ENCODE results near the gene PBX4.

The PBX4 gene

GRCh38 chr19:19587771-19588170, 30.7 kb downstream of the PBX4 start:
- DNase-seq = no peak

DNA sequence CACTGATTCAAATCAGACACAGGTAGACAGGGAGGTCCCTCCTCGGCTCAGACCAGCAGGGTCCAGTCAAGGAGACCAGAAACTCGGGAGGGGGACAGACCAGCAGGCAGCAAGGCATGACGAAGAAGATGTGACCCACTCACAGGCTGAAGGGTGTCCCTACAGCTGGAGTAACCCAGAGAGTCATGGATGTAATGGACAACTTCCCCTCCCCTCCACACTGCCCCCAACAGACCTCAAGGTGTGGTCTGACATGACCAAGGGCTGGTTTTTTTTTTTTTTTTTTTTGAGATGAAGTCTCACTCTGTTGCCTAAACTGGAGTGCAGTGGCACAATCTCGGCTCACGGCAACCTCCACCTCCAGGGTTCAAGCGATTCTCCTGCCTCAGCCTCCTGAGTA, 34.1 kb downstream of the PBX4 start:
- DNase-seq = no peak

- no peak for DNase-seq
Observed at GRCh38 chr19:19582471-19582870, 36.0 kb downstream of the PBX4 start.

GRCh38 chr19:19581391-19581790, 37.1 kb downstream of the PBX4 start:
- DNase-seq = no peak

DNA sequence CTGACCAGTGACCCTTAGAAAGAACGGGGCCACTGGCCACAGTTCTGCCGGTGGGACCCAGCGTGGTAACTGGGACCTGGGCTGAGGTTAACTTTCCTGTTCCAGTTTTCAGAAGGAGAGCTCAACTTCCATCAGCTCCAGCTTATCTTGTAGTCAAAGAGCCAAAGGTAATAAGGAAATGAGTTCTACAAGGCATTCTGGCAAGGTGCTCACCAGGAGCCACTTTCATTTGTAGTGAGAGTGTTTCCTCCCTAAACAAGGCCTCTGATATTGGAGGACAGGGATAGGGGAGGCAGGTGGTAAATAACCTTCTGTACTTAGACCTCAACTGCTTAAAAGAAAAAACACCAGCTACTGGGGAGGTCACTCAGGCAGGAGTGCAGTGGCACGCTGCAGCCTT, 38.1 kb downstream of the PBX4 start:
- DNase-seq = no peak

- no peak for DNase-seq
Observed at GRCh38 chr19:19579533-19580361, 38.7 kb downstream of the PBX4 start.

GRCh38 chr19:19578252-19578651, 40.2 kb downstream of the PBX4 start:
- DNase-seq = no peak

DNA sequence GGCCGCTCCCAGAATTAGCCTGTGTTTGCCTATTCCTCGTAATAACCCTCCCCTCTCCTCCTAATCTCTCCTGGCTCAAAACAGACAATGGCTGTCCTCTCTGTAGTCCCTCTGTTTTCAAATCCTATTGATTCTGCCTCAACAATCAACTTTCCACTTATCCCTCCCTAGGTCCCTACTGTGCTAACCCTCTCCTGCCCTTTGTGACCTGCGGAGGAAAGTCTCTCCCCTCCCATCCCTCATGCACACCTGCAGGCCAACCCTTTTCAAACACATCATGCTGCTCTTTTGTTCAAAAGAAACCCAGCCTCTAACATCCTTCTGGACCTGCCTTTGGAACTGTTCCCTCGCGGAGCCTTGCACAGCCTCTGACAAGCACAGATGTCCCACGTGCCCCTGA, 43.1 kb downstream of the PBX4 start:
- no peak for DNase-seq

- DNase-seq = no peak
Observed at GRCh38 chr19:19571071-19571786, 47.3 kb downstream of the PBX4 start.

GRCh38 chr19:19570571-19570970, 47.9 kb downstream of the PBX4 start:
- no peak for DNase-seq

DNA sequence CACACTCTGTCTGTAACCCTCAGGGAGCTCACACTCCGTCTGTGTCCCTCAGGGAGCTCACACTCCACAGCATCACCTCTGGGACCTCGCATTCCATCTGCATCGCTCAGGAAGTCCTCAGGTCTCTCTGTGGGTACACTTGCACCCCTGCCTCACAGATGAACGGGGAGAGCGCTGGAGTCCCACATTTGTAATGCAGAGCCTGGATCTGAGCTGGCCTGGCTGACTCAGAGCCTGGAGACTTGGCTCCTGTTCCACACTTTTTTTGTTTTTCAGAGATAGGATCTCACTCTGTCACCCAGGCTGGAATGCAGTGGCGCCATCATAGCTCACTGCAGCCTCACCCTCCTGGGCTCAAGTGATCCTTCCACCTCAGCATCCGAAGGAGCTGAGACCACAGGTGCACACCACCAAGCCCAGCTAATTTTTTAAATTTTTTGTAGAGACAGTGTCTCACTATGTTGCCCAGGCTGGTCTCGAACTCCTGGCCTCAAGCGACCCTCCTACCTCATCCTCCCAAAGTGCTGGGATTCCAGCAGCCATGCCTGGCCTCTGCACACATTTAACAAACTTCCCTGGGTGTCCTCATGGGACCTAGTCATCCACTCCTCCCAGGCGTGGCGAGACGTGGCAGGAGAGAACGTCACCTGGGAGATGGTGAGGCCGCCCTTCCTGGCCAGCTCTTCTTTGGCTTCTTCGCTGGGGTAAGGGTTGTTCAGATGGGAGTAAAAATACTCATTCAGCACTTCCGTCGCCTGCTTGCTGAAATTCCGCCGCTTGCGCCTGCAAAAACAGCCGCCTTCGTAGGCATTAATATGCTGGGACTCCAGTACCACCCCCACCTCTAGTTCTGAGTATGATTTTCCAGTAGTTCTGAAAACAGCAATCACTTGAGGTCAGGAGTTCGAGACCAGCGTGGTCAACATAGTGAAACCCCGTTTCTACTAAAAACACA, 49.4 kb downstream of the PBX4 start:
- no peak for DNase-seq

DNA sequence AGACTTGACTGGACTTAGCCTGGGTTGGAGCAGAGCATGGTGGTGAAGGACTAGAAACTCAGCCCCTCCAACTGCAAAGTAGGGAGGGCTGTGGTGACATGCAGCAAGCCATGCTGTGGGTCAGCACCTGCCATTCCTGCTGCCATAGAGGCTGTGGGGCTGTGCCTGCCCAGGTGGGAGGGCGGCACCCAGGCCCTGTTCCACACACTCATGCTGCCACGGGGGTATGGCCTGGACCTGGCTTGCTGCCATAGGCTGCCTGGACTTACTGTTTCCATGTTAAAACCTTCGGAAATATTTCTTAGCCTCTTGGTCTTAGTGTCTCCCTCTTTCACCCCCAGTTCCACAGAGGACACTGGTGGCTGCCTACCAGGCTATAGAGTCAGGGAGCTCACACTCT, 51.1 kb downstream of the PBX4 start:
- no peak for DNase-seq

- no peak for DNase-seq
Observed at GRCh38 chr19:19566306-19566705, 52.2 kb downstream of the PBX4 start.

DNA sequence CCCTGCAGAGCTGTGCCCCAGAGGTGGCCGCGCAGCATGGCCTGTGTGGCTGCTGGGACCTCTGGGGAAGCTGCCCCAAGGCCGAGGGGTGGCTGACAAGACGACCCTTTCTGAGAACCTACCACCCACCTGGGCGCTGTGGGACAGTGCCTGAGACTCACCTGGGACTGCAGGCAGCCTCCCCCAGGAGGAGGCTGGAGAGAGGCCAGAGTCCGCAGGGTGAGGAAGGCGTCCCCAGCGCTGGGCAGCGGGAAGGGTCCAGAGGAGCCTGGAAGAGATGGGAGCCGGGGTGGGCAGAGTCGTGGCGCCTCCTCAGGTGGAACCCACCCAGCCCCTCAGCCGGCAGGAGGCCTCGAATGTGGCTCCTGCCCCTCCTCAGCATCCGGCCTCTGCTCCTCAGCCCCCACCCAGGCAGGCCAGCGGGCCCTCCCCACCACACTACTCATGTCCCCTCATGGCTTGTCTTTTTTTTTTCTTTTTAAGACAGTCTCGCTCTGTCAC, 55.1 kb downstream of the PBX4 start:
- no peak for DNase-seq

DNA sequence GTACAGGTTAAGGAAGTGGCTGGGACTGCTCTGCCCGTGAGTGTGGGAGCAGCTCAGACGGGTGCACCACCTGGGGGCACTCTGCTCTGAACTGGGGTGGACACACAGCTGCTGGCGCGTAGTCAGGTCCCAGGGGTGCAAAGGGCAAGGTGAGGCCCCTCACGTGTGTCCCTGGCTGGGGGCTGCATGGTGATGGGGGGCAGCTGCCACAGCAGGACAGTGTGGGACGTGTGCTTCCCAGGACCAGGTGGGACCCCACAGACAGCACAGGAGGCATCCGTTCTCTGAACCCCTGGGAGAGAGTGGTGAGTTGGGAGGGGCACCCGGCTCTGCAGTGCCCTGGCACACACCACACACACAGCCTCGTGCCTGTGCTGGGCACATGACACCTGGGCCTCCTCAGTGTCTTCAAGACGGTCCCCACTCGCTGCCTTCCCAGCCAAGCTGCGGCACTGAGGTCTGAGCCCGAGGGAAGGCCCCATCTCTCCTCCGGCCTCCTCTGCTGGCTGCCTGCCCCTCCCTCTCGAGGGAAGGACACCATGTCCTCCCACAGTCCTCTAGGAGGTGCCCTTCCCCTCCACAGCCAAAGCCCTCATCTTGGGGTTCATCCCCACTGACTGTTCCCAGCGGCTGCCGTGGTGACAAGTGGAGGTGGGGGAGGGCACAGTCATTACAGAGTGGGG, 55.7 kb downstream of the PBX4 start:
- no peak for DNase-seq

DNA sequence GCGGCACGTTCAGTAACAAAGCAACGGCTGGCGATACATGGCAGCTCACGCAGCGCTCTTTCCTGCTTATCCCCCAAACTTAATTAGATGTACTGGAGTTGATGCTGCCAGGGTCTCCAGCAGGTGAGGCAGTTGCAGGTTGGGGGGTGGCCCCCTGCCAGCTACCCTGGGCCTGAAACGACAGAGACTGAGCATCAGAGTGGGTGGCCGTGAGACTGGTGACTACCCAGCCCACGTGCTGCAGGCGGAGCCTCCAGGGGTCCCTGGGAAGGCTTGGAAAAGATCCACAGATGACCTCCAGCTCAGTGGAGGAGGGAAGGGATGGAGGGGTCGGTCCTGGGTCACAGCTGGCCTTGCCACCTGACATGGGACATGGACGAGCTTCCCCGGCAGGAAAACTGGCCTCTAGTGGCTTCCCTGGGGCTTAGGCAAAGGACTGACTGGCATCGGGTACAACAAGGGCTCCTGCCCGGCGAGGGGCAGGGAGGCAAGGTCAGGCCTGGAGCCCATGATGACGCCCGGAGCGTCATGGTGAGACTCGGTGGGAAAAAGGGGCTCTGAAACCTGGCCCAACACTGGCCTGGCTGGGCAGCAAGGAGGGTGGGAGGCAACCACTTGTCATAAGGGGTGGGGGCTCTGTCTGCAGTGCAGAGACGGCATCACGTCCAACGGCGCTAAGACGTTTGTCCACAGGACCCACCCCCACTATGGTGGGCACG, 56.4 kb downstream of the PBX4 start:
- DNase-seq = no peak

GRCh38 chr19:19559931-19560330, 58.6 kb downstream of the PBX4 start:
- no peak for DNase-seq

GRCh38 chr19:19558636-19559035, 59.9 kb downstream of the PBX4 start:
- no peak for DNase-seq

DNA sequence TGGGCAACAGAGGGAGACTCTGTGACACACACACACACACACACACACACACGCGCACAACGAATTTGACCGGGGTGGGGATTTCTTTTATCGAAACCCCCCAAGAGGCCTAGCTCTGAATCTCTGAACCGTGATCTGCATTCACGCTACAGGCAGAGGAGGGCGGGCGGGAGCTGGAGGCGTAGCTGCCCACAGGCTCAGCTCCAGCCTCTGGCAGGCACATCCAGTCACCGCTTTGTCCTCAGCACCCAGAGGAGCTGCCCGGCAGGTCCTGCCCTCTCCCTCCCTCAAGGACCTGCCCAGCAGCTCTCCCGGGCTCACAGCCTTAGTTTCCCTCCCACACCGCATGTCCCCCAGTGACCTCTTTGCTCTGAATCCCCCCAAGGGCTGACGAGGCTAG, 60.4 kb downstream of the PBX4 start:
- DNase-seq = no peak

DNA sequence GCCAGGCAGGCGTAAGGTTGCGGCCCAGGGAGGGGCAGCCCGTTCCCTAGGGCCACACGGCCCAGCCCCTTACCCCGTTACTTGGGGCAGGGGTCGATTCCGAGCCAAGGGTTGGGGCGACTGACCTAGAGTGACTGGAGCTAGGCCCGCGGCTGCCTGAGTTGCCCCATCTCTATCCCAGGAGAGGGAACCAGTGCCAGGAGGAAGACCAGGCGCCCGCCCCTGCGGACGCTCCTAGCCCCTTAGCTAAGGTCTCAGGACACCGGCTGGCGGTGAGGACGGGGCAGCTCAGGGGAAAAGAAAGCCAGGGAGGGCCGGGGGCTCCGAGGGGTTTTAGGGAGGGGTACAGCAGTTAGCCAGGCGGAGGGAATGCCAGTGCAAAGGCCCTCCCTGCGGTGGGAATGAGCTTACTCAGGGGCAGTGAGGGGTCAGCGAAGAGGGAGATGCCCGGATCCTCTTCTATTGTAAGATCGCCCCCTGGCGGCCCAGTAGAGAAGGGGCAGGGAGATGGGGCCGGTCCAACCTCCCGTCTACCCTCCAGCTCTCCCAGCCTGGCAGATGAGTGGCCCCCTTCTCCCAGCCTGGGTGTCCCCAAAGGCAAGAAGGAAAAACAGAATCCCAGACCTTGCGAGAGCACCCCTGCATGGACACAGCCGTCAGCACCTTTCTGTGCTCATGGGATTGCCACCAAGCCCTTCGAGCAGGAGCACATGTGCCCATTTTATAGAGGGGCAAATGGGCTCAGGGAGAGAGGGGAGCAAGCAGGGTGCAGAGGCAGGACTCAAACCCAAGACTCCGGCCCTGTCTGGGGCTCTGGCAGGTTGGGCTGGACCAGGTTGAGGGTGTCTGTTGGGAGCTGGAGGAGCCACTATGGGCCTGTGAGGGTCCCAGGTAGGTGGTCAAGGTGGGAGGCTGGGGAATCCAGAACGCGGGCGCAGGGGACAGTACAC, 64.1 kb downstream of the PBX4 start:
- DNase-seq = peak; percentile 23

DNA sequence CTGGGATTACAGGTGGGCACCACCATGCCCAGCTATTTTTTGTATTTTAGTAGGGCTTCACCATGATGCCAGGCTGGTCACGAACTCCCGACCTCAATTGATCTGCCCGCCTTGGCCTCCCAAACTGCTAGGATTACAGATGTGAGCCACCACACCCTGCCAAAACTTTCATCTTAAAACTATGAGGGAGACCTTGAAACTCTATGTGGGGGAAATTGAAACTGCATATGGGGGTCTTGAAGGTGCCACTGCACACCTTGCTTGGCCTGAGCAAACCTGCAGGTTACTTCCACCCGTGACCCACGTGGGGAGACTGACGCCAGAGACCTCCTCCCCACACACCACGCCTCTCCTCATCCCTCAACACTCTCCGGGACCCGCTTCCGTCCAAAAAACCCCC, 64.8 kb downstream of the PBX4 start:
- no peak for DNase-seq

Measured in NK-92 treated with Interleukin-12 subunit alpha and Interleukin-12 subunit beta, amount 100 ng/mL, for 24 hours (cell line).